Measurements from ENCODE around the gene C1S.

Gene C1S

GRCh38 chr12:7118881-7119280, 58.4 kb downstream of the C1S start:
- DNase-seq (ENCODE audit: low spot score in 2 of 2): no peak
- Histone ChIP-seq H3K27me3 (ENCODE audit: low read depth) (no peaks in the 10 kb centered on the region), H3K36me3 (replicated peaks) (peaks cover 3% of the 10 kb centered on the region; the same call in 1 of the 2 replicates), H3K4me3 (no peak overlapping the region), H3K4me1 (no peaks in the 10 kb centered on the region), H3K9me3 (no peaks in the 10 kb centered on the region)
- in situ Hi-C loops (cut with MboI; ENCODE audit: low sequenced_read_pairs): loop anchor here (10.0 to 25.0 kb wide), 2 partner anchors 174 to 382 kb away; partner anchors contain the start of genes C12orf57 and RNU7-1

DNA sequence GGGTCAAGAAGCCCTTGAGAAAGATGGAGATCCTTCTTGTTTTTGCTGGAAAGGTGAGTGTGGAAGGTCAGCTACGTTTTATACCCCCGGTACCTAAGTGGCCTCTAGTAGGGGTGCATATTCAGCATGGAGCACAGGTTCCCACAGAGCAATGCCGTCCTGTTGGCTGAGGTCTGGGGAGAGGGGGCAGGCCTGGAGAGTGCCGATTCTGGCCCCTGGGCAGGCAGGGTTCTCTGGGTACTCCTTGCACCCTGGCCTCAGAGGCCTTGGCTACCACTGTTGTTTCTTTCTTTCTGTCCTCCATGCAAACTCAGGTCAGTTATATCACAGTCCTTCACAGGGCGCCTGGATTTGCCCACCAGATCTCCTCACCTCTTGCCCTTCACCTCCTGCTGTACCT, 59.6 kb downstream of the C1S start:
- Histone ChIP-seq H3K36me3 (replicated peaks) (0 out of 2 replicates have a peak, but pooled peaks cover 3% of the 10 kb centered on the region), H3K4me3 (no peak overlapping the region), H3K4me1 (no peaks in the 10 kb centered on the region), H3K27me3 (ENCODE audit: low read depth) (no peaks in the 10 kb centered on the region), H3K9me3 (no peaks in the 10 kb centered on the region)
- in situ Hi-C loops (cut with MboI; ENCODE audit: low sequenced_read_pairs): loop anchor here (25.0 kb wide), 1 partner anchor 383 kb away; no protein-coding TSS in a partner anchor
- no peak for DNase-seq (ENCODE audit: low spot score in 2 of 2)

Measured in HAP-1 (cell line).